T-helper 2 cell treated with Interferon-gamma antibody and Interleukin-4, amounts not matched to agents 5 μg/mL and 100 μg/mL, for 36 hours (primary cell): ENCODE data around the gene CCDC71.

ENCODE experiments used
- DNase-seq: peaks from one replicate; pipeline ENCODE4 v3.0.0; 2021; ENCODE audit warnings: low spot score
- H3K27ac Mint-ChIP-seq: one replicate; pipeline ENCODE4 v1.8.0; 2021; ENCODE audit warnings: mild to moderate bottlenecking, mixed read lengths
- H3K27me3 Mint-ChIP-seq: one replicate; pipeline ENCODE4 v1.8.0; 2021; ENCODE audit warnings: low read depth, mixed read lengths
- H3K36me3 Mint-ChIP-seq: one replicate; pipeline ENCODE4 v1.8.0; 2021; ENCODE audit warnings: low read depth, mixed read lengths
- H3K4me1 Mint-ChIP-seq: one replicate; pipeline ENCODE4 v1.8.0; 2021; ENCODE audit warnings: low read depth, mixed read lengths
- H3K4me3 Mint-ChIP-seq: one replicate; pipeline ENCODE4 v1.8.0; 2022; ENCODE audit warnings: mild to moderate bottlenecking, moderate library complexity, mixed read lengths
- H3K9me3 Mint-ChIP-seq: one replicate; pipeline ENCODE4 v1.8.0; 2021; ENCODE audit warnings: mixed read lengths

Gene CCDC71

DNA sequence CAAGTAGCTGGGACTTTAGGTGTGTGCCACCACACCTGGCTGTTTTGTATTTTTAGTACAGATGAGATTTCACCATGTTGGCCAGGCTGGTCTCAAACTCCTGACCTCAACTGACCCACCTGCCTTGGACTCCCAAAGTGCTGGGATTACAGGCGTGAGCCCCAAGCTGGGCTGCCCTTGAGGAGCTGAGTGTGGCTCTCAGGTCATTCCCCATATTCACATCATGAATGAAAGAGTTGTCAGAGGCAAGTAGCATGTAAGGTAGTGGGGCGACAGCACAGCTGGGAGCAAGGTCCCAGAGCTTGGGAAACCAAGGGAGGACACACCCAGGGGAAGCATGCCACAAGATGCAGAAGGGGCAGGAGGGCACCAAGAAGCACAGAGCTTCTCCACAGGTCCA lies 4.9 kb downstream of the CCDC71 start:
- Mint-ChIP-seq H3K4me1 (peaks cover 13% of the 10 kb centered on the region), H3K36me3 (peaks cover 13% of the 10 kb centered on the region), H3K27me3 (no peaks in the 10 kb centered on the region), H3K27ac (no peak overlapping the region), H3K9me3 (no peaks in the 10 kb centered on the region), H3K4me3 (no peak overlapping the region)
- no peak for DNase-seq

DNA sequence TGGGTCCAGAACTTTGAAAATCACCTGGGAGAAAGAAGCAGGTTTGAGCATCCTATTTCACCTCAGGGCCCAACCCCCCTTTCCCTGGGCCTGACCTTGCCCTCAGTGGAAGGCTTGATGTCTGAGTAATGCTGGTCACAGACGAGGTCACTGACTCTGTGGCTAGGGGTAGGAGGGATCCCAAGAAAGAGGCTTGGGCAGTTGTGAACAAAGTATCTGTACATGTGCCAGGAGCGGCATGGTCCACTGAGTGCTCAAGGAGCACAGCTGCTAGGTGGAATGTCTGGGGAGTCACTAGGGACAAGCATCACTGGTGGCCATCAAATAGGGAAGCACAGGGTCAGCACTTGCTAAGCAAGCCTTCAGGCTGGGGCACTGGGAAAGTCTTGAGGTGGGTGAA lies 7.3 kb downstream of the CCDC71 start:
- no peak for DNase-seq
- Mint-ChIP-seq H3K36me3 (peaks cover 5% of the 10 kb centered on the region), H3K27ac (no peak overlapping the region)

DNA sequence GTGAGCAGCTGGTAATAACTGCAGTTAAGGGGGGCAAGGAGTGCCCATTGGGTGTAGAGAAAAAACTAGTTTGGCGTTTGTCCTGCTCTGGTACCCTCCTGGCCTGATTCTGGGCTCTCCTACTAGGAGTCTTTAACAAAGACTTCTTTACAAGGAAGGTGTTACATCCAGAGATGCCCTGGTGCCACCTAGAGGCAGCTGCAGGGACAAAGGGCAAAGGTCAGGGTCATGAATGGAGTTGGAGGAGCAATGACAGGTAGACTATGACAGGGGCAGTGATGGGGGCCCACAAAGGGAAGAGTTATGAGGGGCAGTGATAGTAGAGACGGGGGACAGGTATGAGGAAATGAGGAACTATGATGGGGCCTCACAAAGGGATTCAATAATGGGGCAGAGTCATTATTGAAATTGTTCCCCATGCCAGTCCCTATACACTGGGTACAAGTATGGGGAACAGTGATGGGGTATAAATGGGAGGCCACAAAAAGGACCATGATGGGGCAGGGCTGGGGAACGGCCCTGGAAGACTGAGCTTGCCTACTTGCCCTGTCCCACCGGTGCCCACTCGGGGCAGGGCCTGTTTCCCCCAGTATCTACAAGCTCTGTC lies 7.9 kb downstream of the CCDC71 start:
- peaks cover 1% of the 10 kb centered on the region for H3K4me1 Mint-ChIP-seq
- H3K36me3 Mint-ChIP-seq: no peaks in the 10 kb centered on the region
- H3K9me3 Mint-ChIP-seq: no peaks in the 10 kb centered on the region
- no peak overlapping the region for H3K27ac Mint-ChIP-seq
- no peak overlapping the region for H3K4me3 Mint-ChIP-seq
- DNase-seq: peak; percentile 37
- no peaks in the 10 kb centered on the region for H3K27me3 Mint-ChIP-seq

More for the DNA sequence above, 7.3 kb downstream of the CCDC71 start:
- no peaks in the 10 kb centered on the region for H3K9me3 Mint-ChIP-seq
- no peaks in the 10 kb centered on the region for H3K27me3 Mint-ChIP-seq
- no peak overlapping the region for H3K4me3 Mint-ChIP-seq
- peaks cover 1% of the 10 kb centered on the region for H3K4me1 Mint-ChIP-seq

DNA sequence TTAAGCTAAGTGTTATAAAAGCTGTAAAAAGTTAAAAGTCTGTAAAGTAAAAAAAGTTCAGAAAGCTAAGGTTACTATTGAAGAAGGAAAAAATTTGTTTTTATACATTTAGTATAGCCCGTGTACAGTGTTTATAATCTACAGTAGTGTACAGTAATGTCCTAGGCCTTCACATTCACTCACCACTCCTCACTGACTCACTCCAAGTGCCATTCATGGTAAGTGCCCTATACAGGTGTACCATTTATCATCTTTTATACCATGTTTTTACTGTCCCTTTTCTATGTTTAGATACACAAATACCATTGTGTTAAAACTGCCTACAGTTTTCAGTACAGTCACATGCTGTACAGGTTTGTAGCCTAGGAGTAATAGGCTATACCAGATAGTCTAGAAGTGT lies 8.8 kb downstream of the CCDC71 start:
- DNase-seq: no peak
- no peaks in the 10 kb centered on the region for H3K9me3 Mint-ChIP-seq
- H3K36me3 Mint-ChIP-seq: no peaks in the 10 kb centered on the region
- H3K4me1 Mint-ChIP-seq: peaks cover 1% of the 10 kb centered on the region
- no peak overlapping the region for H3K27ac Mint-ChIP-seq
- no peaks in the 10 kb centered on the region for H3K27me3 Mint-ChIP-seq
- H3K4me3 Mint-ChIP-seq: no peak overlapping the region

DNA sequence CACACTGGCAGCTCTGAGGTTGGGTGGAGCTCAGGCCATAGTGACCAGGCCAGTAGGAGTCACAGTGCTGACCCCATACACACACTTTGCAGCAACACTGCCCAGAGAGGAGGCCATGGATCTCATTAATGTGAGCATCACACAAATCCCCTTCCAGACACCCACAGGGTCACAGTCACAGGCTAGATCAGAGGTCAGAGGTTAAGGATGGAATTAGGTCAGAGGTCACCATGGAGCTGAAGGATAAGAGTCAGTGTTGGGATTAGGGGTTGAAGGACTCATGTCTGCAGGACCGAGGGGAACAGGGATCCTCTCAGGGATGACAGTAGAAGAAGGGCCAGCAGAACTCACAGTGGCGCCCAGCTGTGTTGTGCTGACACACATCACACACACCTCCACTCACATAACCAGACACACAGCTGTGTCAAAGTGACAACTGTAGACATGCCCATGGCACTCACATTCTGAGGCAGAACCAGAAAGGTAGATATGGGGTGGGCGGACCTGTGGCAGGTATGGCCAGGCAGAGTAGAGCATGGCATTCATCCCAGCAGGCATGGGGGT lies 12.7 kb downstream of the CCDC71 start:
- Mint-ChIP-seq H3K27me3 (no peaks in the 10 kb centered on the region), H3K4me1 (peaks cover 1% of the 10 kb centered on the region), H3K9me3 (no peaks in the 10 kb centered on the region), H3K4me3 (no peak overlapping the region), H3K36me3 (no peaks in the 10 kb centered on the region), H3K27ac (no peak overlapping the region)
- DNase-seq: no peak

DNA sequence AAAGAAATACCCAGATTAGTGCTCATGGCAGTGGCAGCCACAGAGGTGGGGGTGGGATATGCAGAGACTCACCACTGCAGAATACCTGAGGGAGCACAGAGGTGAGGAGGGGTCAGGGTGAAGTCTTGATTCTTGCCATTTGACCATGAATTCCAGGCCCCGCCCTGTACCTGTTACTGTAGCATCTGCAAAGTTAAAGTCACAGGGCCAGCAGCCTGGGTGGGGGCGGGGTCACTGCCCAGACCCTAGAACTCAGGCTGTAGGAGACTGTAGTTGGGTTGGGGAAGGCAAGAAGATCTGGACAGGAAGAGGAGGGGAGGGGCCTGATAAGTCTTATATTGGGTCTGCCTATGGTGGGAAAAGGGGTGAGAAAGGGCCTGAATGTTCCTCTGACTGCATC lies 14.5 kb downstream of the CCDC71 start:
- H3K27me3 Mint-ChIP-seq: no peaks in the 10 kb centered on the region
- H3K27ac Mint-ChIP-seq: no peak overlapping the region
- H3K4me1 Mint-ChIP-seq: no peaks in the 10 kb centered on the region
- H3K36me3 Mint-ChIP-seq: no peaks in the 10 kb centered on the region
- DNase-seq: no peak
- H3K4me3 Mint-ChIP-seq: no peak overlapping the region
- no peaks in the 10 kb centered on the region for H3K9me3 Mint-ChIP-seq

DNA sequence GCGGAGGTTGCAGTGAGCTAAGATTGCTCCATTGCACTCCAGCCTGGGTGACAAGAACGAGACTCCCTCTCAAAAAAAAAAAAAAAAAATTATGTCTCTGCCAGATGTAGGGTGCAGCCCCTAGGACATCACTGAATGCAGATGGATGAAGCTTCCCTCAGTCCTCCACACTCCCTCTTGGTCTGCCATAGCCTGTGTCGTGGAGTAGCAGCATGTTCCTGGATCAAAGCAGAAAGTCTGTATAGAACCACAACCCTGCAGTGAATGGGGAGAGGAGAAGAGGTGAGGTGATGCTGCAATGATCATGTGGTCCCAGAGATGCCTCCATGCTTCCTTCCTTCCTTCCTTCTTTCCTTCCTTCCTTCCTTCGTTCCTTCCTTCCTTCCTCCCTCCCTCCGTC lies 18.0 kb downstream of the CCDC71 start:
- H3K9me3 Mint-ChIP-seq: no peaks in the 10 kb centered on the region
- DNase-seq: no peak
- H3K4me1 Mint-ChIP-seq: no peaks in the 10 kb centered on the region
- H3K27me3 Mint-ChIP-seq: no peaks in the 10 kb centered on the region
- H3K4me3 Mint-ChIP-seq: no peak overlapping the region
- no peaks in the 10 kb centered on the region for H3K36me3 Mint-ChIP-seq
- H3K27ac Mint-ChIP-seq: no peak overlapping the region

DNA sequence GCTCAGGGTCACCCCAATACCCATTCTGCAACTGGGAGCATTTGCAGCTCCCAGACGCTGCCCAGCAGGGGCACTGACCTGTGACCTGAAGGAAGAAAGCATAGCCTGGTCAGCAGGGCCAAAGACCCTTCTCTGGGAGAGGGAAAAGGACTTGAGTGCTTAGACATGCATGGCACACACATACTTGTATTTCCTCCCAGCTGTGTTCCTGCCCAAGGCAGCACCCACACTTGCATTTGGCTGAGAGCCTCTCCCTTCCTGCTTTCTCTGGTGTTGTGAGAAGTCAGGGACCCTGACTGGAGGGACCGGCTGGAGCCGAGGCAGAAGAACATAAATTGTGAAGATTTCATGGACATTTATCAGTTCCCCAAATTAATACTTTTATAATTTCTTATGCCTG lies 26.1 kb downstream of the CCDC71 start:
- no peak for DNase-seq
- H3K9me3 Mint-ChIP-seq: peaks cover 7% of the 10 kb centered on the region
- H3K4me3 Mint-ChIP-seq: no peak overlapping the region
- H3K4me1 Mint-ChIP-seq: peaks cover 12% of the 10 kb centered on the region
- H3K27ac Mint-ChIP-seq: no peak overlapping the region
- H3K27me3 Mint-ChIP-seq: peaks cover 11% of the 10 kb centered on the region
- H3K36me3 Mint-ChIP-seq: no peaks in the 10 kb centered on the region

DNA sequence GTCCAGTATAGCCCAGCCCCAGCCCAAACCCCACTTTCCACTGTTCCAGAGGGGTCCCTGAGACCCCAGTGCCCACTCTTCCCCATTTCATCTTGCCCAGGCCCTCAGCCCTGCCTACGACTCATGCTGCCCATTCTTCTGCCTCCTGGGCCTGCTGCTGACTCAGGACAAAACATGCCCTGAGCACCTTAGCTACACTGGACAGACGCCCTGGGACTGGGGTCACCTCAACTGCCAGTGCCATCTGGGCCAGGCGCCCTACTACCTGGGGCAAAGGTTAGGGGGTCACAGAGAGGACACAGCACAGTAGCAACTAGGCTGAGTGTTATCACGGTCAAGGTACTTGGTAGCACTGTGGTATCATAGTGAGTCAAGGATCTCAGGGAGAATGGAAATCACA lies 30.6 kb downstream of the CCDC71 start:
- DNase-seq: no peak
- Mint-ChIP-seq H3K9me3 (no peaks in the 10 kb centered on the region), H3K4me1 (peaks cover 3% of the 10 kb centered on the region), H3K27me3 (peaks cover 10% of the 10 kb centered on the region), H3K4me3 (no peak overlapping the region), H3K27ac (no peak overlapping the region), H3K36me3 (no peaks in the 10 kb centered on the region)

DNA sequence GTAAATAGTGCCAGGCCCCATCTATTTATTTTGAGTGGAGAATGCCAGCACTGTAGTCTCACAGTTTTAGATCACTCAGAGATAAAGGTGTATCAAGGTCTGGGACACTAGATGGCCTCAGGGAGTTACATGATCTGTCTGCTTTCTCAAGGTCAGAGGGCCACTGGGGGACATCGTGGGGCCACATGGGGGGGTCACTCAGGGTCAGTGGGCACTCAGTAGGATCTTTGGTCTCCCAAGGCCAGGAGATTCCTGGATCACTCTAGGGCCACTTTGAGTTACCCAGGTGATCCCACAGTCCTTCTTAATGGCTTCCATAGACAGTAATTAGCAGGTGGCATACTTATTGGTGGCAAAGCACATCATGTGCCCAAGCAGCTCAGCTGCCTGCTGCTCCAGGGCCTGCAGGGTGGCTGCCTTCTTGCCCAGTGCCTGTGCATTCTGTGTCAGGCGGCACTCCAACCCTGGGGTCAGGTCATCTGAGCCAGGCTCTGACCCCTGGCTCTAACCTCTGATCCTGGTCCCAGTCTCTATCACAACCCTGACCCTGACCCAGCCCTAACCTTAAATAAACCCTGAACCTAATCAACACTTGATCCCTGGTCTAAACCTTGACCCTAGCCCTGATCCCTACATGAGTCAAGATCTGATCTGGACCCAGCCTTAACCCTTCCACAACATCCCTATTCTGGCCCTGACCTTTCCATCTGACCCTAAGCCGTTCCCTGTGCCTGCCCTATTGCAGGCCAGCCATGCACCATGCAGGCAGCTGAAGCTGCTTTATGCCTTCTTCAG lies 31.5 kb downstream of the CCDC71 start:
- Mint-ChIP-seq H3K36me3 (no peaks in the 10 kb centered on the region), H3K27ac (no peak overlapping the region), H3K4me3 (no peak overlapping the region), H3K4me1 (peaks cover 2% of the 10 kb centered on the region), H3K9me3 (no peaks in the 10 kb centered on the region), H3K27me3 (peaks cover 8% of the 10 kb centered on the region)
- DNase-seq: no peak

DNA sequence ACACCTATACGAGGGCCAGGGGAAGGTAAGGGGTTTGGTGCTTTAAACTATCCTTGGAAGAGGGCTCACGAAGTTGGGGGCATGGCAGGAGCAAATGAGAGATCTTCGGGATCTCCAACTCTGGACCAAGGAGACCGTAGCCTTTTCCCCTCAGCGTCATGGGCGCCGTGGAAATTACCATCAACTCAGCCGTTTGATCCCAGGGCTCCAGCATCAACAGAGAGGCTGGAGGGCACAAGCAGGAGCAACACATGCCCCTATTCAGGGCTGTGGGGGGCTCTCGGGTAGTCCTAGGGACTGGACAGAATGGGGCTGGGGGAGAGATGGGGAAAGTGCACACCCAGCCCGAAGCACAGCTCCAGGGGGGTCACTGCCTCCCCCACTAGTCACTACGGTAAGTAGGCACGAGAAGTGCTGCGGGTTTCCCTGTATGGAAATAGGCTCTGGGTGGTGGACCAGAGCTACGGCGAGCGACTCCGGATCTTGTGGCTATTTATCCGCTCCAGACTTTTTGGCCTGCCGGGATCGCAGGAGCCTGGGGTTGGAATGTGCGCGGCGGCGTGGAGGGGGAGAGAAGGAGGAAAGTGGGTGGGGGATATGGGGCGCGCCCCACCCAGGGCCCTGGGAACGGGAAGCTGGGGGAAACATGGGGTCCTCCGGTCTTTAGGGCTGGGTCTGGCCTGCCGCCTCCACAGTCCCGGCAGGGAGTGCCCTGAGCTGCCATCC lies 32.7 kb downstream of the CCDC71 start:
- Mint-ChIP-seq H3K4me1 (peaks cover 2% of the 10 kb centered on the region), H3K9me3 (no peaks in the 10 kb centered on the region), H3K27me3 (peaks cover 8% of the 10 kb centered on the region), H3K27ac (no peak overlapping the region), H3K4me3 (no peak overlapping the region), H3K36me3 (no peaks in the 10 kb centered on the region)
- no peak for DNase-seq

DNA sequence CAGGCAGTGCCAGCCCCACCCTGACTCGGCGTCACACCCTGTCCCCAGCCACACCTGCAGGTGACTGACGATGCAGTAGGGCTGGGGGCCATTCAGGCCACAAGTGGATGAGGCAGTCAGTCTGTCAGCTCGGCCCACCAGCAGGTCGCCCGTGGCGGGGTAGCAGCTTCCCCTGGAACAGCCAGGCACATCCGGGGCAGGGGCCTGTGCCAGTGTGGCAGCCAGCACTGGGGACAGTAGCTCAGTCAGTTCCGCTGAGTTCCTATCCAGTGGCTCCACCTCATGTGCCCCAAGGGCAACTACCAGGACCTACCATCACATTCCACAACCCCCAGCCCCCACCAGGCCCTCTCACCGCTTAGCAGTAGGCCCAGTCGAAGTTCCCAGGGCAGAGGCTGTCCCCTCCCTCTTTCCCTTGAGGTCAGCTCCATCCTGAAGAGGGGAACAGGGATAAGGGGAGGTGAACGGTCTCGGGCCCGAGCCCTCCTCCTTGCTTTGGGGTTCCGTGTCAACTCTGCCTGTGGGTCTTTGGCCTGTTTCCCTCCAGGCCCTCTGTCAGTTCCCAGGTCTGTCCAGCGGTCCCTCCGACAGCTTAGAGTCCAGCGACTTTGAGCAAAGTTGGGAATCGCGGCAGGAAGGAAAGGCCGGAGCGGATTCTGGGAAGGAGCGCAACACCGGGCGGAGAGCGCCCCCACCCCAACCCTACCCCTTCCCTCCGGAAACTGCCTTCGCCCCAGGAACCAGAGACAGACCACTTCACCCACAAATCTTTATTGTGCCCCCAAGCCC lies 33.5 kb downstream of the CCDC71 start, which contains the start of gene LAMB2:
TSS of gene LAMB2 (minus strand) at position 614 of the 789 bp plus-strand sequence. CDS start at position 431, 183 bp downstream.
- H3K36me3 Mint-ChIP-seq: no peaks in the 10 kb centered on the region
- peaks cover 2% of the 10 kb centered on the region for H3K4me1 Mint-ChIP-seq
- H3K27me3 Mint-ChIP-seq: peaks cover 5% of the 10 kb centered on the region
- no peak within 1 kb of the TSS for H3K4me3 Mint-ChIP-seq
- no peak within 1 kb of the TSS for H3K27ac Mint-ChIP-seq
- no peak for DNase-seq
- H3K9me3 Mint-ChIP-seq: no peaks in the 10 kb centered on the region

DNA sequence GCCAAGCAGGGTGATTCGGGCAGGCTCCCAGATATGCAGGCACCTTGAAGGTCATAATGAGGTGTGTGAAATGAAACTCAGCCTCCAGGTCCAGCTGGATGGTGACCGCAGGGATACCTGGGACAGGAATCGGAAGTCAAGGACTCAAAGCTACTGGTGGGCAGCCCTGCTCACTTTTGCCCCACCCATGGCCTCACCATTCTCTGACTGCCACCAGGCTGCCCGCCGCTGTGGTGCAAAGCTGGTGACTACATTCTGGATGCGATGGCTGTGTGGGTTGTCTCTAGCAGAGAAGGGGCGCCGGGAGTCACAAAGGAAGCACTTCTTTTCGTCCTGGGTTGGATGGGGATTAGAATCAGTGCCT lies 34.1 kb downstream of the CCDC71 start:
- H3K9me3 Mint-ChIP-seq: no peaks in the 10 kb centered on the region
- peaks cover 5% of the 10 kb centered on the region for H3K27me3 Mint-ChIP-seq
- H3K4me3 Mint-ChIP-seq: no peak overlapping the region
- no peak for DNase-seq
- no peaks in the 10 kb centered on the region for H3K36me3 Mint-ChIP-seq
- no peak overlapping the region for H3K27ac Mint-ChIP-seq
- peaks cover 2% of the 10 kb centered on the region for H3K4me1 Mint-ChIP-seq
